Tibial nerve (tissue), 4 donors: ENCODE measurements around the gene EFCAB7.

ENCODE experiments used
- CTCF ChIP-seq, 5 experiments: fragments of 200-600 bp in 3 of 5; fragments of 450-650 bp in 2 of 5; sonication (generic) in 3 of 5; IDR thresholded peaks; one replicate each; pipeline ENCODE4 v1.5.1; 2016 to 2019; ENCODE audit warnings: antibody characterized with exemption in 5 of 5, mild to moderate bottlenecking in 3 of 5, moderate library complexity in 2 of 5
- EP300 ChIP-seq, 2 donors: sonication (generic); formaldehyde crosslinking; IDR thresholded peaks; one replicate each; pipeline ENCODE4 v1.6.1; 2017; ENCODE audit warnings: antibody characterized with exemption in 2 of 2, mild to moderate bottlenecking in 1 of 2
- POLR2A ChIP-seq, 2 donors: fragments of 450-650 bp; IDR thresholded peaks; one replicate each; pipeline ENCODE4 v1.6.1; 2017; ENCODE audit warnings: antibody characterized with exemption in 2 of 2, mild to moderate bottlenecking in 2 of 2, moderate library complexity in 2 of 2

- no peak for TF ChIP-seq CTCF (IDR thresholded peaks at IDR 0.05)
- TF ChIP-seq EP300 (IDR thresholded peaks at IDR 0.05), result no peak
- no peak for TF ChIP-seq POLR2A (IDR thresholded peaks at IDR 0.05)
Measured at GRCh38 chr1:63497577-63497976, 25.7 kb upstream of the EFCAB7 start.
